Left lung (tissue), 10 donors: ENCODE data around the gene DLGAP4. TPM values are rescaled to one million over a fixed set of nuclear protein-coding genes. Genes with fewer than 3 reads are reported as not detected.
A peak's percentile ranks its signal among the peaks of the same experiment; 100 is the strongest.

ENCODE experiments used
- ATAC-seq: fragments of 200-7000 bp; cut with Tn5 transposase; one replicate; pipeline ENCODE4 v1.9.1; 2020; ENCODE audit warnings: moderate library complexity
- DNase-seq, 4 donors: peaks; one replicate each; pipeline ENCODE4 v3.0.0-alpha.2; 2013 to 2020
- H3K27ac ChIP-seq, 2 donors: fragments of 200-600 bp; sonication (generic) in 1 of 2; one replicate each; pipeline versions ENCODE4 v1.5.0 to v1.8.0; 2020 to 2021
- H3K27me3 ChIP-seq, 2 donors: fragments of 200-600 bp; sonication (generic) in 1 of 2; one replicate each; pipeline versions ENCODE4 v1.5.0 to v1.8.0; 2020 to 2021
- H3K36me3 ChIP-seq, 2 donors: fragments of 200-600 bp; sonication (generic) in 1 of 2; one replicate each; pipeline versions ENCODE4 v1.5.0 to v1.8.0; 2020 to 2021
- H3K4me1 ChIP-seq, 2 donors: fragments of 200-600 bp; one replicate each; pipeline ENCODE4 v1.8.0; 2021
- H3K4me3 ChIP-seq, 2 donors: fragments of 200-600 bp; sonication (generic) in 1 of 2; one replicate each; pipeline versions ENCODE4 v1.5.0 to v1.8.0; 2020 to 2021; ENCODE audit warnings: mild to moderate bottlenecking in 1 of 2
- H3K9me3 ChIP-seq, 2 donors: fragments of 200-600 bp; sonication (generic) in 1 of 2; one replicate each; pipeline versions ENCODE4 v1.5.0 to v1.8.0; 2020 to 2021
- intact Hi-C, 2 donors: fragments of 100-400 bp; cut with DNase I; formaldehyde crosslinking; loops; one replicate each; pipeline versions ENCODE4 v1.11.2 to v1.14.2; 2022
- polyA plus RNA-seq, 6 donors: library from polyadenylated mRNA; unstranded; fragments of 120-200 nt; gene quantifications; one replicate each; pipeline ENCODE4 v1.2.1, GENCODE V29; 2013; ENCODE audit not compliant: insufficient read length in 6 of 6
- total RNA-seq, 2 donors: library from RNA; stranded (reverse); fragmentation: NEBNext Ultra II Directional; extraction: Animal tissue kit (Norgen Biotek cat#: 25700); gene quantifications; one replicate each; pipeline ENCODE4 v1.2.1, GENCODE V29; 2021
- TF ChIP-seq, protein P1 (sequence below), 2 donors: fragments of 200-600 bp; sonication (generic) in 1 of 2; IDR thresholded peaks; one replicate each; pipeline versions ENCODE4 v1.5.0 to v1.8.0; 2021; ENCODE audit warnings: antibody characterized with exemption in 2 of 2
- donor health status: DM: no; HTN: yes; CAD: no.
- donor health status: DM: no; HTN: no; CAD: no.

Gene DLGAP4
- total and polyA plus RNA-seq, 8 donors, result 53.5 to 84.3 (median 72.1) TPM

- H3K27ac ChIP-seq, result peak overlapping the region; percentile 19 to 48
- TF ChIP-seq, protein P1, sequence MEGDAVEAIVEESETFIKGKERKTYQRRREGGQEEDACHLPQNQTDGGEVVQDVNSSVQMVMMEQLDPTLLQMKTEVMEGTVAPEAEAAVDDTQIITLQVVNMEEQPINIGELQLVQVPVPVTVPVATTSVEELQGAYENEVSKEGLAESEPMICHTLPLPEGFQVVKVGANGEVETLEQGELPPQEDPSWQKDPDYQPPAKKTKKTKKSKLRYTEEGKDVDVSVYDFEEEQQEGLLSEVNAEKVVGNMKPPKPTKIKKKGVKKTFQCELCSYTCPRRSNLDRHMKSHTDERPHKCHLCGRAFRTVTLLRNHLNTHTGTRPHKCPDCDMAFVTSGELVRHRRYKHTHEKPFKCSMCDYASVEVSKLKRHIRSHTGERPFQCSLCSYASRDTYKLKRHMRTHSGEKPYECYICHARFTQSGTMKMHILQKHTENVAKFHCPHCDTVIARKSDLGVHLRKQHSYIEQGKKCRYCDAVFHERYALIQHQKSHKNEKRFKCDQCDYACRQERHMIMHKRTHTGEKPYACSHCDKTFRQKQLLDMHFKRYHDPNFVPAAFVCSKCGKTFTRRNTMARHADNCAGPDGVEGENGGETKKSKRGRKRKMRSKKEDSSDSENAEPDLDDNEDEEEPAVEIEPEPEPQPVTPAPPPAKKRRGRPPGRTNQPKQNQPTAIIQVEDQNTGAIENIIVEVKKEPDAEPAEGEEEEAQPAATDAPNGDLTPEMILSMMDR (IDR thresholded peaks at IDR 0.05), result no peak
- no peak for DNase-seq
- H3K4me1 ChIP-seq, result peaks cover 27 to 54% of the 10 kb centered on the region in 2 donors
- intact Hi-C loops, result no loop called here
- H3K9me3 ChIP-seq, result no peaks in the 10 kb centered on the region
- peak; percentile 32 for ATAC-seq
- H3K27me3 ChIP-seq, result no peaks in the 10 kb centered on the region
- H3K36me3 ChIP-seq, result no peaks in the 10 kb centered on the region
- H3K4me3 ChIP-seq, result no peak overlapping the region
These were observed 178.0 kb downstream of the DLGAP4 start for GRCh38 chr20:36483919-36484808.

DNA sequence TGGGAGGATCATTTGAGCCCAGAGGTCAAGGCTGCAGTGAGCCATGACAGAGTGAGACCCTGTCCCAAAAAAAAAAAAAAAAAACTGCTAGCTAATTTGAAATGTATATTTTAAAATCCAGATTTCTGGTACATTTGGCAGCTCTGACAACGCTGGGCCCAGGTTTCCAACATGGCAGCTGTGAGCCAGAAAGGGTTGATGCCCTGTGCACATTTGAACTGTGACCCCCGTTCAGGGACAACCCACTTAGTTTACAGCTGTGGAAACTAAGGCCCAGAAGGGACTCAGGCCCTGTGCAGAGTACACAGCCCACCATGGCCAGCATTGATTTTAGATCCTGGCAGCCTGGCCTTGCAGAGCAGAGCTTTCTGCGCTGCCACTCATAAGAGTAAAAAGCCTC lies 179.1 kb downstream of the DLGAP4 start:
- TF ChIP-seq, protein P1 (IDR thresholded peaks at IDR 0.05), result no peak
- Histone ChIP-seq H3K9me3 (no peaks in the 10 kb centered on the region), H3K27ac (no peak overlapping the region), H3K36me3 (no peaks in the 10 kb centered on the region), H3K4me3 (no peak overlapping the region), H3K4me1 (peaks cover 21 to 57% of the 10 kb centered on the region in 2 donors), H3K27me3 (no peaks in the 10 kb centered on the region)
- ATAC-seq (no peak), DNase-seq (no peak)
- intact Hi-C loops, result no loop called here

- no peak for DNase-seq
- TF ChIP-seq, protein P1 (IDR thresholded peaks at IDR 0.05), result no peak
- Histone ChIP-seq H3K27ac (no peak overlapping the region), H3K4me3 (no peak overlapping the region), H3K36me3 (no peaks in the 10 kb centered on the region), H3K4me1 (peaks cover 26 to 60% of the 10 kb centered on the region in 2 donors), H3K27me3 (no peaks in the 10 kb centered on the region), H3K9me3 (no peaks in the 10 kb centered on the region)
- intact Hi-C loops, result no loop called here
- no peak for ATAC-seq
These were observed 180.9 kb downstream of the DLGAP4 start for GRCh38 chr20:36487069-36487468.

GRCh38 chr20:36490191-36490590 lies 184.1 kb downstream of the DLGAP4 start:
- TF ChIP-seq, protein P1 (IDR thresholded peaks at IDR 0.05), result no peak
- intact Hi-C loops, result no loop called here
- peaks cover 10 to 57% of the 10 kb centered on the region in 2 donors for H3K4me1 ChIP-seq
- H3K36me3 ChIP-seq, result no peaks in the 10 kb centered on the region
- H3K9me3 ChIP-seq, result no peaks in the 10 kb centered on the region
- H3K4me3 ChIP-seq, result no peak overlapping the region
- no peak for DNase-seq
- peak overlapping the region in 1 of 2 donors; percentile 13 for H3K27ac ChIP-seq
- ATAC-seq, result no peak
- no peaks in the 10 kb centered on the region for H3K27me3 ChIP-seq

DNA sequence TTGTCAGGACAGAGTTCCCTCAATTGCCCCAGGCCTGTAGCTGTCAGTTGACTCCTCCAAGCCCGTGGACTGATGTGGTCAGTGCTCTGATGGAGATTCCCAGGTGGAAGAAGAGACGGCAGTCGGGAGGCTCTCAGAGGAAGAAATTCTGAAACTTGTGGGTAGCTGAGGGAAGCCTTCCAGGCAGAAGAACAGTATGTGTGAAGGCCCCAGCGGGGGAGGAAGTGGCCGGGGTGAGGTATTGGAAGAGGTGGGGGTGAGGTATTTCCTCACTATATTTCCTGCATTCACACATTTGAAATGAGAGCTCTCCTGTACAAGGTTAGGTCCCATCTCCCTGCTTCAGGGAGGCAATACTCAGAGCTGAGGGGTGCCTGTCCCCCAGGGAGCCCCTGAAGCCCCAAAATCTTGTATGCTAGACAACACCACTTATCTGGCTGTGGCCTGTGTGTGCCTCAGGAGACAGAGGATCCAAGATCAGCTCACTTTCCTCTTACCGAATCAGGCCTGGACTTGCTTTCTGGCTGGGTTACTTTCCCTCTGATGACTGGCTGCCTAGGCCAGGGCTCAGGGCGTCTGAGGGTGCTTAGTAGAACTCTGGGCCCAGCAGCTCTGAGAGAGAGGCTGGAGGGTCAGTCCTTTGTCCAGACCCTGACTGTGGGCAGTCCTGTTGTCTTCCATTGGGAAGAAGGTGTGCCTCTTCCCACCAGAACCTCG lies 185.9 kb downstream of the DLGAP4 start:
- no peaks in the 10 kb centered on the region for H3K9me3 ChIP-seq
- no peaks in the 10 kb centered on the region for H3K27me3 ChIP-seq
- peaks cover 10 to 53% of the 10 kb centered on the region in 2 donors for H3K4me1 ChIP-seq
- H3K36me3 ChIP-seq, result peaks cover 0 to 12% of the 10 kb centered on the region in 2 donors
- TF ChIP-seq, protein P1 (IDR thresholded peaks at IDR 0.05), result no peak
- ATAC-seq (peak; percentile 30), DNase-seq (no peak)
- intact Hi-C loops, result no loop called here
- no peak overlapping the region for H3K4me3 ChIP-seq
- H3K27ac ChIP-seq, result peak overlapping the region; percentile 13 to 80
